T-helper 1 cell treated with Interleukin-12 subunit alpha and Interleukin-12 subunit beta and Interleukin-4 antibody, amounts not matched to agents 30 ng/mL and 1 ng/mL, for 36 hours (primary cell): ENCODE data around the gene PHF20. TPM values are rescaled to one million over a fixed set of nuclear protein-coding genes. Genes with fewer than 3 reads are reported as not detected.
"Not testable (repeated sequence)": the region's sequence is repeated elsewhere in the genome, so short reads cannot be mapped to it uniquely, and the experiment has no call there.

Source experiments
- intact Hi-C: fragments of 100-400 bp; cut with micrococcal nuclease; formaldehyde crosslinking; loops from one replicate; pipeline ENCODE4 v1.15.1; 2024
- total RNA-seq: library from RNA; stranded (reverse); gene quantifications from 2 replicates; pipeline ENCODE4 v1.2.3, GENCODE V29; 2022

PHF20 gene
- total RNA-seq, 1 donor from 2014 or later, result 62.7 TPM

GRCh38 chr20:35959291-35959690 lies 187.5 kb downstream of the PHF20 start:
- intact Hi-C loops, result loop anchor here (10.0 kb wide), 2 partner anchors 616 to 1086 kb away; partner anchors contain the start of gene TGIF2

DNA sequence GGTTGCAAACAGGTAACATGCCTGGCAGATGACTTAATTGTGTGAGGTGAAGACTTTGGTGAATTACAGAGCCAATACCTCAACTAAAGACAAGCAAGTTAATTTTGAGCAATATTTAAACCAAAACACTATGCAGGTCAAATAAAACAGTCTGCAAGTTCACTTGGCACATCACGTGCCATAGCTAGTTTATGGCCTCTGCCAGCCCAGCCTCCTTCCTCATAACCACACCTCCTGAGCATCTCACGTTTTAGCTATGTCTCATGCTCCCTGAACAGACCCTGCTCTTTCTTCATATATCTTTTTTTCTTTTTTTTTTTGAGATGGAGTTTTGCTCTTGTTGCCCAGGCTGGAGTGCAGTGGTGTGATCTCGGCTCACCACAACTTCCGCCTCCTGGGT lies 192.1 kb downstream of the PHF20 start:
- intact Hi-C loops, result no loop called here

DNA sequence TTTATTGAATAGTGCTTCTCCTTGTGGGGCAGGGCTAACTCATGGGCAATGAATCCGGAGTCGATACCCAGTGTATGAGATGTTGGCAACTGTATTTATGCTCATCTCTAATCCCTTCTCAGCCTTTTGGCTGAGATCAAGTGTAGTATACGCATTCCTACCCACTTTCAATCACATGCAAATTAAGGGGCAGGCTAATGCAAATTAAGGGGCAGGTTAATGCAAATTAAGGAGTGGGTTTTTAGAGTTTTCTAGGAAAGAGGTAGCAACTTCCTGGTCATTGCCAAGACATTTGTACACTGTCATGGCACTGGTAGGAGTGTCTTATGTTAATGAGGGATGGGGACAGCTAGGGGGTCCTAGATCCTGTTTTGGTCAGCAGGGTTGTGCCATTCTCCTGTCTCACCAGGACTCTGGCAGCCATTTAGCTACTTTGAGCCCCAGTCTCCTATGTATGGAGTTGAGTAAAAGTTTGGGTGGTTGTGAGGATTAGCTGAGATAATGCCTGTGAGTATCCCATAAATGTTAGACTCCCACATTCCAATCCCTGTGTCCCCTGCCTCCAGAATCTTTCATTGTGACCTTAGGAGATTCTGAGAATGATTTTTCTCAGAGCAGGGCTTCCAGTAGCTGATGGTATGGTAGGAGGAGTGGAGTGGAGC lies 196.3 kb downstream of the PHF20 start, which contains the start of gene CNBD2:
Gene CNBD2 (plus strand): TSS at position 612 of the 662 bp plus-strand sequence. CDS start 173 bp downstream, outside the sequence.
- intact Hi-C loops, result no loop called here

GRCh38 chr20:35968930-35969329 lies 197.1 kb downstream of the PHF20 start:
- intact Hi-C loops, result no loop called here

DNA sequence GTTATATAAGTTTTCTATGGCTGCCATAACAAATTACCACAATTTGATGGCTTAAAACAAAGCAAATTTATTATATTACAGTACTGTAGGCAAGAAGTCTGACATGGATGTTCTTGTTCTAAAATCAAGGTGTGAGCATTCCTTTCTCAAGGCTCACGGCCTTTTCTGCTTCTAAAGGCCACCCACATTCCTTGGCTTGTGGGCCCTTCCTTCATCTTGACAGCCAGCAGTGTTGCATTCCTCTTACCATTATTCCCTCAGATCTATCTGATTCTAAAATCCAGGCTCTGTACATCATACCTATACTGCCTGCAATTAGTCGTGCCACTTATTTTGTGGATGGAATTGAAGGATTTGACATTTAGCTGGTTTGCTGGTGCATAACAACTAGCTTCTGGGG lies 200.2 kb downstream of the PHF20 start:
- intact Hi-C loops, result no loop called here

GRCh38 chr20:35972462-35972861 lies 200.6 kb downstream of the PHF20 start:
- intact Hi-C loops, result no loop called here

DNA sequence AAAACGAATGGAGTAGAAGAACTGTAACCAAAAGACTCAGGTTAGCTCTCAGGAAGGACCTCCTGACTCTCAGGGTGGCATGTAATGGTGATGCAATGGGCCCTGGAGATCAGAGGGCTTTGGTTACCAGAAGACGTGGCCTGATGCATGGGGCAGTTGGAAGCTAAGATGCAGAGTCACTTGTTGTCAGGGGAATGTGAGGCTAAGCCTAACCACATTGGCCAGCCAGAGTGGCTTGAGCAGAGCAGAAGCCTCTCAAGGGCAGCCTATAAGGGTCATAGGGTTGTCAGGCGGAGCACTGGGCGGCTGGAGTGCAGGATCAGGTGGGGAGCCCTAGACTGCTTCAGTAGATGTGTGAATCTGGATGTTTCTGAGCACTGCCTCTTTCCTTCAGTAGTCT lies 202.4 kb downstream of the PHF20 start:
- intact Hi-C loops, result no loop called here

DNA sequence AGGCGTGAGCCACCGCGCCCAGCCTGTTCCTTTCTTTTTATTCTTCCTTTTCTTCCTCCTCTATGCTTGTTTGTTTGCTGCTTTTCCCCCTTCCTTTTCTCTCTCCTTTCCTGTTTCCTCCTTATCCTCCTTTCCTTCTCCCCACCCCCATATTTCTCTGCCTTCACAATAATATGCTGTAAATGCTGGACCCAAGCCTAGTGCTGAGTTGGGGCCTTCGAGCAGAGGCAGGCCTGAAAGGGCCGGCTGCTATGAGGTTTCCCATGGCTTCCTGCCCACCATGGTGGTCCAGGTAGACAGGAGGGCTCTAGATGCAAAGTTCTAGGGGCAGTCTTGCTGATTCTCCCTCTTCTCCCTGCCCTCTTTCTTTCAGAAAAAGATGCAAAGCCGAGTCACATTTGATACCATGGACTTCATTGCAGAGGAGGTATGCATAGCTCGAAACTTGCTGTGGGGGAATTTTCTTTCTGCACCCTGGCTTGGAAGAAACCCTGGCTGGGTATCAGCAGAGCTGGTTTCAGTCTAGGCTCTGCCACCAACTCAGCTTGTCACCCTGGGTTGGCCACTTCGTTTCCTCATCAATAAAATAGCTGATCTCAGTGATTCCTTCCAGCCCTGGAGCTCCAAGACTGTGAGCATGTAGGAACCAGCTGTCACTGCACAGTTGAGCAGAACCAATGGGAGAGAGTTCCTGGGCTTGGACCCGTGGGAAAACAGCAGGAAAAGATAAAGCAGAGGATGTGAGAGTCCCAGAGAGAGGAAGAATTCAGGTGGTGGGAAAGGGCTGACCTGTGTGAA lies 204.0 kb downstream of the PHF20 start:
- intact Hi-C loops, result no loop called here

- intact Hi-C loops, result no loop called here
Observed at GRCh38 chr20:35978041-35978513, 206.3 kb downstream of the PHF20 start.

GRCh38 chr20:35979544-35979943 lies 207.7 kb downstream of the PHF20 start:
- intact Hi-C loops, result no loop called here

DNA sequence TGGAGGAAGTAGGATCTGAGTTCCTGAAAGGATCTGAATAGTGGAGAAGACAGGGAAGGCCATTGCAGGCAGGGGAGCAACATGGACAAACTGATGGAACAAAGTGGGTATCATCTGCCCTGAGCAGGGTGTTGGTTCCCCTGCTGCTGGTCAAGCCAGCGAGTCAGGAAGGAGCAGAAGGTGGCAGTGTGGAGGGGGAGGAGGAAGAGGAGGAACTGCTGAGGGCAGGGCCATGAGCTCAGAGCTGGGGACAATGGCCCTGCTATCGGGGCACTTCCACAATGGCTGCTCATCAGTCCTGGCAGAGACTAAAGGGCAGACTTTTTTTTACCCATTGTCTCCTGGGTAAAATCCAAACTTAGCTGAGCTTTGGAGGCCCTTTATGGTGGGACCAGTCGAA lies 210.2 kb downstream of the PHF20 start:
- intact Hi-C loops, result no loop called here

- intact Hi-C loops, result no loop called here
Observed at GRCh38 chr20:35984382-35984781, 212.6 kb downstream of the PHF20 start.

GRCh38 chr20:35985806-35986205 lies 214.0 kb downstream of the PHF20 start:
- intact Hi-C loops, result no loop called here

- intact Hi-C loops, result no loop called here
Observed at GRCh38 chr20:35988910-35989463, 217.2 kb downstream of the PHF20 start.

DNA sequence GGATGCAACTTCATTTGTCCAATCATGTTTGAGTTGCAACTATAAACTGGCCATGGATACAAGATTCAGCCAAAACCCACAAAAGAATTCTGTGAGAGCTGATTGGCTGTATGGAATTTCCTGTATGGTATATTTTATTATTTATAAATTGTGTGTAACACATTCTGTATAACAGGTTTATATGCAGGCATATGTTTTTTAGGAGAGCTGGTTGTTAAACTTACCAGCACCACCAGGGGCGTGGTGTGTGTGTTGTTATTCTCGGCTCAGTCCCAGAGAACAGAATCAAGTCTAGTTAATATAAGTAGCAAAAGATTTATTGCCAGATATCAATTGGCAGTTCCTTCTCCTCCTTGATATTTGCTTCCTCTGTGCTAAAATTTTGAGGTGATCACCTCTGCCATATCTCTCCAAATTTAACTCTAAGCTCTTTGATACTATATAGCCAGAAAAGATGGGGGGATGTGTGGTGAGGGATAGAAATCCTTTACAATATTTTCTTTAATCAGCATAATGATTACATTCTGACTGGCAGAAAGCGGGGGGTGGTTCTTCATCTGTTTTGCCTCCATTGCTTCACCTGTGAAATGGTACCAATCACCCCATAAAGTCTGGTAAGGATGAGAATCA lies 219.4 kb downstream of the PHF20 start:
- intact Hi-C loops, result no loop called here

- intact Hi-C loops, result loop anchor here (1.0 to 2.0 kb wide), 3 partner anchors 72 to 530 kb away; no protein-coding TSS in a partner anchor
Observed at GRCh38 chr20:35992713-35993335, 221.0 kb downstream of the PHF20 start.

DNA sequence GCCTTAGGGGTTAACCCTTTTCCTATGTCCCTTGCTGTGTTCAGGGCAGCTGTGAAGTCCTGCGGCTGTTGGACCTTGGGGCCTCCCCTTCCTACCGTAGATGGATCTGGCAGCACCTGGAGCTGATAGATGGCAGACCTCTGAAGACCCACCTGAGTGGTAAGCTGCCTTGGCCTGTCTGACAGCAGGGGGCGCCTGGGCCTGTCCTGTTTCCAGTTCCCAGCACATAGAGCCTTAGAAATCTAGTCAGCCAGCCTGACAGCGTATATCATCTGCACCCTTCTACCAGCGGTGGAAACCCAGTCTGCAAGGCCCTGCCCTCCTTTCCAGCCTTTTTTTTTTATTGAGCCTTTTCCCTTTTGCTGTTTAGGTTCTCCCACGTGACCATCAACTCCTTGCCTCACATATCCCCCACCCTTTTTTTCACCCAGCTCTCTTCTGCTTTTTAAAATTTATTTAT lies 223.2 kb downstream of the PHF20 start:
- intact Hi-C loops, result loop anchor here (1.0 kb wide), 4 partner anchors 41 to 444 kb away; partner anchors contain the start of gene SCAND1

GRCh38 chr20:35996492-35996891 lies 224.7 kb downstream of the PHF20 start:
- intact Hi-C loops, result not testable (repeated sequence)
